ENCODE data around the gene ZNF557. TPM values are rescaled to one million over a fixed set of nuclear protein-coding genes. Genes with fewer than 3 reads are reported as not detected.
A peak's percentile ranks its signal among the peaks of the same experiment; 100 is the strongest.

The ZNF557 gene
- total and polyA plus RNA-seq, 10 of the 15 experiments (the other 5 are each of a cell fraction or from before 2014, with no cell fraction given): 3.9 to 12.1 (median 9.0) TPM

DNA sequence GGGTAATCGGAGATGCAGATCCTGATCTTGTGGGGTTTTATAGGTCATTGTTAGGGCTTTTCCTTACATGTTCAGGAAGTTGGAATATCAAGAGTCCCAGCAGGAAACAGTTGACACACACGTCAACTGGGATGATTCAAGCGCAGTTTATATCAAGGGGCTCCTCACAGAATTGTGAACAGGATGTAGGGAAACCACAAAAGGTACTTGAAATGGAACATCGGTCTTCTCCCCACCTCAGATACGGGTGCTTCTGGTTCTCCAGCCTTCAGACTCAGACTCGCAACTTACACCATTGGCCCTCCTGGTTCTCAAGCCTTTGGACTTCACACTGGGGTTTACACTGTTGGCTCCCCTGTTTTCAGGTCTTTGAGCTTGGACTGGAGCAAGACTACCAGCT lies 19.5 kb downstream of the ZNF557 start:
- DNase-seq (ENCODE audit: low read depth, low spot score) (no peak), FAIRE-seq (no peak), ATAC-seq (no peak)
- 75% methylated on average over 6 of the region's 6 CpGs for WGBS (ENCODE audit: insufficient coverage, insufficient replicate concordance, low lambda C conversion rate, missing lambda C conversion rate)
- Histone ChIP-seq H3K27ac (ENCODE audit: control insufficient read depth, insufficient read depth) (no peak overlapping the region), H2AFZ (ENCODE audit: control insufficient read depth, low read depth, low read length) (no peak overlapping the region), H3K4me1 (ENCODE audit: control insufficient read depth, insufficient read depth, low read length) (no peaks in the 10 kb centered on the region), H3K4me2 (ENCODE audit: control insufficient read depth, insufficient read depth) (no peak overlapping the region), H3K4me3 (no peak overlapping the region), H3K36me3 (ENCODE audit: control insufficient read depth in 2 of 2, insufficient read depth in 2 of 2, low read length in 1 of 2) (peaks cover 4 to 6% of the 10 kb centered on the region in 2 experiments; a peak in 3 of 4 replicates), H3K27me3 (replicated peaks in 1 of 2; ENCODE audit: control insufficient read depth in 2 of 2, insufficient read depth in 2 of 2, low read length in 1 of 2) (no peaks in the 10 kb centered on the region), H3K79me2 (ENCODE audit: control insufficient read depth, insufficient read depth, low read length) (no peaks in the 10 kb centered on the region), H4K20me1 (ENCODE audit: control insufficient read depth, insufficient read depth) (no peaks in the 10 kb centered on the region), H3K9ac (ENCODE audit: control insufficient read depth, insufficient read depth, low read length) (no peak overlapping the region), H3K9me3 (replicated peaks; ENCODE audit: control insufficient read depth, insufficient read depth, low read length) (peaks cover 27% of the 10 kb centered on the region)
- intact Hi-C loops (cut with micrococcal nuclease; ENCODE audit: unreplicated experiment) (no loop called here), in situ Hi-C loops (cut with MboI) (no loop called here)
- TF ChIP-seq GABPA (IDR thresholded peaks at IDR 0.05; ENCODE audit: low read depth) (no peak), IRF4 (IDR thresholded peaks at IDR 0.05; ENCODE audit: low read depth, low read length) (no peak)
- ChIA-PET RAD21 (ENCODE audit: unreplicated experiment) (no interaction called here), SMC1A (ENCODE audit: uncharacterized antibody, unreplicated experiment) (no interaction called here), POLR2A (no interaction called here), CTCF (no interaction called here)
- BruUV-seq (replicated peaks): no TSS peak

DNA sequence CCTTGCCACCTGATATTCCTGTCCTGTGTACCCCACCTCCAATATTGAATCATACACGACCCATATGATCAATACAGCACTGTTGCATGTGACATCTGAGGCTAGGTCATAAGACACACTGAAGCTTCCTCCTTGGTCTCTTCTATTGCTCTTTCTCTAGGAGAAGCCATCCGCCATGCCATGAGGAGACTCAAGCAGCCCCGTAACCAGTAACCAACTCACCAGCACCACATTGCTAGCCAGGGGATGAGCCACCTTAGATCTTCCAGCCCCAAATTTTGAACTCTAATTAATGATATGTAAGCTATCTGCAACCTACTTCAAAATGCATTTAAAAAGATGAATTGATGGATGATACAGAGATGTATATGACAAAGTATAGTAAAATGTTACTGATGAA lies 28.6 kb downstream of the ZNF557 start:
- Histone ChIP-seq H3K27ac (ENCODE audit: control insufficient read depth, insufficient read depth) (no peak overlapping the region), H3K9me3 (replicated peaks; ENCODE audit: control insufficient read depth, insufficient read depth, low read length) (peaks cover 4% of the 10 kb centered on the region; the same call in 2 of the 3 replicates), H3K79me2 (ENCODE audit: control insufficient read depth, insufficient read depth, low read length) (no peaks in the 10 kb centered on the region), H3K27me3 (replicated peaks in 1 of 2; ENCODE audit: control insufficient read depth in 2 of 2, insufficient read depth in 2 of 2, low read length in 1 of 2) (no peaks in the 10 kb centered on the region), H4K20me1 (ENCODE audit: control insufficient read depth, insufficient read depth) (no peaks in the 10 kb centered on the region), H2AFZ (ENCODE audit: control insufficient read depth, low read depth, low read length) (peak overlapping the region; percentile 85), H3K4me1 (ENCODE audit: control insufficient read depth, insufficient read depth, low read length) (peaks cover 4% of the 10 kb centered on the region; the same call in 1 of the 2 replicates), H3K36me3 (ENCODE audit: control insufficient read depth in 2 of 2, insufficient read depth in 2 of 2, low read length in 1 of 2) (no peaks in the 10 kb centered on the region), H3K9ac (ENCODE audit: control insufficient read depth, insufficient read depth, low read length) (no peak overlapping the region; the same call in 1 of the 2 replicates), H3K4me2 (ENCODE audit: control insufficient read depth, insufficient read depth) (peak overlapping the region; percentile 81; the same call in 1 of the 2 replicates), H3K4me3 (peak overlapping the region; percentile 76)
- ChIA-PET POLR2A (interaction anchor here (1.0 to 2.0 kb wide), 2 partner anchors 29 to 153 kb away, joined by 4 to 14 read pairs; partner anchors contain the start of gene ZNF557), SMC1A (ENCODE audit: uncharacterized antibody, unreplicated experiment) (interaction anchor here (0.6 to 1.4 kb wide), 7 partner anchors 27 to 470 kb away, joined by 3 to 7 read pairs (median 3); no protein-coding TSS in a partner anchor), CTCF (no interaction called here), RAD21 (ENCODE audit: unreplicated experiment) (interaction anchor here (2.3 kb wide), 1 partner anchor 242 kb away, joined by 21 read pairs; no protein-coding TSS in a partner anchor)
- 97% methylated on average over 3 of the region's 3 CpGs for WGBS (ENCODE audit: insufficient coverage, insufficient replicate concordance, low lambda C conversion rate, missing lambda C conversion rate)
- no peak for DNase-seq (ENCODE audit: low read depth, low spot score)
- intact Hi-C loops (cut with micrococcal nuclease; ENCODE audit: unreplicated experiment) (loop anchor here (2.0 kb wide), 1 partner anchor 151 kb away; no protein-coding TSS in a partner anchor), in situ Hi-C loops (cut with MboI) (no loop called here)
- ATAC-seq: no peak
- FAIRE-seq: no peak
- no TSS peak for BruUV-seq (replicated peaks)
- TF ChIP-seq MTA3 (IDR thresholded peaks at IDR 0.05; ENCODE audit: borderline replicate concordance, low read length): no peak
